ENCODE measurements around the gene EMD. TPM values are rescaled to one million over a fixed set of nuclear protein-coding genes. Genes with fewer than 3 reads are reported as not detected.

EMD gene
- total and polyA plus RNA-seq, 2 of the 13 experiments (the other 11 are each of a cell fraction or from before 2014, with no cell fraction given): 14.5 to 14.9 TPM

GRCh38 chrX:154428176-154429171 is 49.4 kb downstream of the EMD start, which contains the start of gene ATP6AP1 (continued):
- TF ChIP-seq PAXIP1 (CRISPR knock-in tag; conservative IDR thresholded peaks at IDR 0.05) (peak; percentile 35; the same call in 1 of the 2 replicates), MAZ (IDR thresholded peaks at IDR 0.05; ENCODE audit: borderline replicate concordance, low read depth, low read length) (0 out of 2 replicates have a peak, but pooled peaks have one; percentile 51), MAZ (CRISPR knock-in tag; IDR thresholded peaks at IDR 0.05; ENCODE audit: low read depth) (peak; percentile 41; the same call in 1 of the 2 replicates), KLF16 (CRISPR knock-in tag; IDR thresholded peaks at IDR 0.05) (peak in 1 of 2 experiments; percentile 36; a peak in 1 of 4 replicates), MXD4 (CRISPR knock-in tag; IDR thresholded peaks at IDR 0.05) (no peak), ZNF660 (CRISPR knock-in tag; IDR thresholded peaks at IDR 0.05; ENCODE audit: borderline replicate concordance, low read depth) (no peak), ZFYVE20 (CRISPR knock-in tag; IDR thresholded peaks at IDR 0.05; ENCODE audit: borderline replicate concordance, low read depth) (no peak), KDM5B (CRISPR knock-in tag; IDR thresholded peaks at IDR 0.05; ENCODE audit: borderline replicate concordance) (0 out of 2 replicates have a peak, but pooled peaks have one; percentile 57), GTF2F1 (IDR thresholded peaks at IDR 0.05; ENCODE audit: low read length) (no peak), ZNF331 (CRISPR knock-in tag; IDR thresholded peaks at IDR 0.05) (no peak), YEATS2 (CRISPR knock-in tag; IDR thresholded peaks at IDR 0.05; ENCODE audit: borderline replicate concordance) (0 out of 2 replicates have a peak, but pooled peaks have one; percentile 36), IRF9 (CRISPR knock-in tag; IDR thresholded peaks at IDR 0.05; ENCODE audit: borderline replicate concordance) (no peak), TFDP2 (CRISPR knock-in tag; IDR thresholded peaks at IDR 0.05) (peak; percentile 58; the same call in 1 of the 2 replicates), MAF1 (CRISPR knock-in tag; IDR thresholded peaks at IDR 0.05; ENCODE audit: borderline replicate concordance) (no peak)
- TF ChIP-seq, protein P1, sequence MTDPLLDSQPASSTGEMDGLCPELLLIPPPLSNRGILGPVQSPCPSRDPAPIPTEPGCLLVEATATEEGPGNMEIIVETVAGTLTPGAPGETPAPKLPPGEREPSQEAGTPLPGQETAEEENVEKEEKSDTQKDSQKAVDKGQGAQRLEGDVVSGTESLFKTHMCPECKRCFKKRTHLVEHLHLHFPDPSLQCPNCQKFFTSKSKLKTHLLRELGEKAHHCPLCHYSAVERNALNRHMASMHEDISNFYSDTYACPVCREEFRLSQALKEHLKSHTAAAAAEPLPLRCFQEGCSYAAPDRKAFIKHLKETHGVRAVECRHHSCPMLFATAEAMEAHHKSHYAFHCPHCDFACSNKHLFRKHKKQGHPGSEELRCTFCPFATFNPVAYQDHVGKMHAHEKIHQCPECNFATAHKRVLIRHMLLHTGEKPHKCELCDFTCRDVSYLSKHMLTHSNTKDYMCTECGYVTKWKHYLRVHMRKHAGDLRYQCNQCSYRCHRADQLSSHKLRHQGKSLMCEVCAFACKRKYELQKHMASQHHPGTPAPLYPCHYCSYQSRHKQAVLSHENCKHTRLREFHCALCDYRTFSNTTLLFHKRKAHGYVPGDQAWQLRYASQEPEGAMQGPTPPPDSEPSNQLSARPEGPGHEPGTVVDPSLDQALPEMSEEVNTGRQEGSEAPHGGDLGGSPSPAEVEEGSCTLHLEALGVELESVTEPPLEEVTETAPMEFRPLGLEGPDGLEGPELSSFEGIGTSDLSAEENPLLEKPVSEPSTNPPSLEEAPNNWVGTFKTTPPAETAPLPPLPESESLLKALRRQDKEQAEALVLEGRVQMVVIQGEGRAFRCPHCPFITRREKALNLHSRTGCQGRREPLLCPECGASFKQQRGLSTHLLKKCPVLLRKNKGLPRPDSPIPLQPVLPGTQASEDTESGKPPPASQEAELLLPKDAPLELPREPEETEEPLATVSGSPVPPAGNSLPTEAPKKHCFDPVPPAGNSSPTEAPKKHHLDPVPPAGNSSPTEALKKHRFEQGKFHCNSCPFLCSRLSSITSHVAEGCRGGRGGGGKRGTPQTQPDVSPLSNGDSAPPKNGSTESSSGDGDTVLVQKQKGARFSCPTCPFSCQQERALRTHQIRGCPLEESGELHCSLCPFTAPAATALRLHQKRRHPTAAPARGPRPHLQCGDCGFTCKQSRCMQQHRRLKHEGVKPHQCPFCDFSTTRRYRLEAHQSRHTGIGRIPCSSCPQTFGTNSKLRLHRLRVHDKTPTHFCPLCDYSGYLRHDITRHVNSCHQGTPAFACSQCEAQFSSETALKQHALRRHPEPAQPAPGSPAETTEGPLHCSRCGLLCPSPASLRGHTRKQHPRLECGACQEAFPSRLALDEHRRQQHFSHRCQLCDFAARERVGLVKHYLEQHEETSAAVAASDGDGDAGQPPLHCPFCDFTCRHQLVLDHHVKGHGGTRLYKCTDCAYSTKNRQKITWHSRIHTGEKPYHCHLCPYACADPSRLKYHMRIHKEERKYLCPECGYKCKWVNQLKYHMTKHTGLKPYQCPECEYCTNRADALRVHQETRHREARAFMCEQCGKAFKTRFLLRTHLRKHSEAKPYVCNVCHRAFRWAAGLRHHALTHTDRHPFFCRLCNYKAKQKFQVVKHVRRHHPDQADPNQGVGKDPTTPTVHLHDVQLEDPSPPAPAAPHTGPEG (CRISPR knock-in tag; IDR thresholded peaks at IDR 0.05): 0 out of 2 replicates have a peak, but pooled peaks have one; percentile 43
